HCT116 (cell line): ENCODE results near the gene ZC3H12A.

Source experiments
- ATF3 ChIP-seq: IDR thresholded peaks from 2 replicates; pipeline ENCODE4 v1.6.1; 2012
- CTCF ChIP-seq, 3 experiments: fragments of 200-600 bp in 1 of 3; sonication (generic) in 1 of 3; IDR thresholded peaks in 2 of 3; conservative IDR thresholded peaks in 1 of 3; 2 replicates each; pipeline ENCODE4 v1.5.1; 2012 to 2017; ENCODE audit warnings: low read depth in 2 of 3, low read length in 2 of 3, antibody characterized with exemption in 1 of 3, borderline replicate concordance in 1 of 3, control low read depth in 1 of 3, mild to moderate bottlenecking in 1 of 3, mixed read lengths in 1 of 3, mixed run types in 1 of 3, moderate library complexity in 1 of 3; ENCODE audit not compliant: insufficient read depth in 1 of 3
- EZH2 ChIP-seq: fragments of 200-600 bp; sonication (generic); IDR thresholded peaks from 2 replicates; pipeline ENCODE4 v1.6.1; 2017; ENCODE audit warnings: antibody characterized with exemption, mixed run types
- EZH2phosphoT487 ChIP-seq: fragments of 200-600 bp; IDR thresholded peaks from 2 replicates; pipeline ENCODE4 v1.6.1; 2018; ENCODE audit warnings: antibody characterized with exemption, borderline replicate concordance
- POLR2A ChIP-seq: IDR thresholded peaks from 2 replicates; pipeline ENCODE4 v1.7.0; 2011; ENCODE audit warnings: borderline replicate concordance; ENCODE audit not compliant: insufficient read depth, insufficient read length; ENCODE audit errors: extremely low read depth
- POLR2AphosphoS5 ChIP-seq: IDR thresholded peaks from 2 replicates; pipeline ENCODE4 v1.6.1; 2011; ENCODE audit warnings: mild to moderate bottlenecking, low read depth, low read length, moderate library complexity
- RAD21 ChIP-seq: IDR thresholded peaks from 2 replicates; pipeline ENCODE4 v1.6.1; 2012; ENCODE audit warnings: low read depth, mild to moderate bottlenecking
- ZNF274 ChIP-seq: fragments of 200-500 bp; sonication (Bioruptor generic); IDR thresholded peaks from 2 replicates; pipeline ENCODE4 v1.6.1; 2014; ENCODE audit warnings: mild to moderate bottlenecking, low read depth, low read length, inconsistent platforms
- TF ChIP-seq, protein P1 (sequence below): IDR thresholded peaks from 2 replicates; pipeline ENCODE4 v1.6.1; 2012

GRCh38 chr1:37433171-37433570 lies 41.2 kb upstream of the ZC3H12A start:
- TF ChIP-seq EZH2phosphoT487 = no peak
- no peak for TF ChIP-seq CTCF (IDR thresholded peaks at IDR 0.05 in 2 of 3, conservative IDR thresholded peaks at IDR 0.05 in 1 of 3; ENCODE audit: borderline replicate concordance in 1 of 3, insufficient read depth in 1 of 3, low read depth in 2 of 3, low read length in 2 of 3)
- TF ChIP-seq, protein P1, sequence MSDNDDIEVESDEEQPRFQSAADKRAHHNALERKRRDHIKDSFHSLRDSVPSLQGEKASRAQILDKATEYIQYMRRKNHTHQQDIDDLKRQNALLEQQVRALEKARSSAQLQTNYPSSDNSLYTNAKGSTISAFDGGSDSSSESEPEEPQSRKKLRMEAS = no peak
- no peak for TF ChIP-seq RAD21
- no peak for TF ChIP-seq POLR2AphosphoS5
- TF ChIP-seq EZH2 = no peak
- TF ChIP-seq ATF3 = no peak
- TF ChIP-seq ZNF274 = no peak
- no peak for TF ChIP-seq POLR2A
